ENCODE measurements around the gene GINS2.

GINS2 gene

DNA sequence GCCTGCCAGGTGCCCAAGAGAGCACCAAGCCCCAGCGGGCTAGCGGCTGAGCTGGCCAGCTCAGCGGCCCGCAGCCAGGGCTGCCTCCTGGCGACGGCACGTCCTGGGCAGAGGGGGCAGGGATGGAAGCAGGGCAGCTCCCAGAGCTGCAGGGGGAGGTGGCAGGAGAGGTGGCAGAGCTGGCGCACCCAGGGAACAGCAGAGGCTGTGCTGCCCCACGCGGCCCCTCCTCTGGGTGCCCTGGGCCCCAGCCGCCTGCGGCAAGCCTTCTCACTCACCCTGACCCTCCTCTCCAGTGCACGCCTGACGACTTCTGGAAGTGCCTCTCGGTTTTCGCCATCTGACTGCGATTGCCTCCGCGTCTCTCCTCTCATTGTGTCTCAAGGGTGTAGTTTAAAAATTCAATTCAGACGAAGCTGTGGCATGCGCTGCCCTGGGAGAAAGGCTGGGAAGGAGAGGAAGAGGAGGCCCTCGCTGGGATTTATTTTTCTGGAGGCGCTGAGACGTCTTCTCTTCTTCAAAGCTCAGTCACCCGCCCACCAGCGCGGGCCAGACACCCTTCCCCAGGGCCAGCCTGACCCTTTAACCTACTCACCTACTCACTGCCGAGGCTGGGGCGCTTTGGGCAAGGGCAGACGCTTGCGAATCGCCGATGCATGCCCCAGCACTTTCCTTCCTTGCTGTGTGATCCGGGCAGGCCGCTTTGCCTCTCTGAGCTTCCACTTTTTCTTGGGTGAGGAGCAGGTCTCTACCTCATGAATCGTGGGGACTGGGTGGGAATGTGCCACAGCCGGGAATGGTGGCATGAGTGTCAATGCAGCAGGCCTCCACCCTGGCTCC is 50.7 kb downstream of the GINS2 start:
- peak; percentile 59 for DNase-seq

DNA sequence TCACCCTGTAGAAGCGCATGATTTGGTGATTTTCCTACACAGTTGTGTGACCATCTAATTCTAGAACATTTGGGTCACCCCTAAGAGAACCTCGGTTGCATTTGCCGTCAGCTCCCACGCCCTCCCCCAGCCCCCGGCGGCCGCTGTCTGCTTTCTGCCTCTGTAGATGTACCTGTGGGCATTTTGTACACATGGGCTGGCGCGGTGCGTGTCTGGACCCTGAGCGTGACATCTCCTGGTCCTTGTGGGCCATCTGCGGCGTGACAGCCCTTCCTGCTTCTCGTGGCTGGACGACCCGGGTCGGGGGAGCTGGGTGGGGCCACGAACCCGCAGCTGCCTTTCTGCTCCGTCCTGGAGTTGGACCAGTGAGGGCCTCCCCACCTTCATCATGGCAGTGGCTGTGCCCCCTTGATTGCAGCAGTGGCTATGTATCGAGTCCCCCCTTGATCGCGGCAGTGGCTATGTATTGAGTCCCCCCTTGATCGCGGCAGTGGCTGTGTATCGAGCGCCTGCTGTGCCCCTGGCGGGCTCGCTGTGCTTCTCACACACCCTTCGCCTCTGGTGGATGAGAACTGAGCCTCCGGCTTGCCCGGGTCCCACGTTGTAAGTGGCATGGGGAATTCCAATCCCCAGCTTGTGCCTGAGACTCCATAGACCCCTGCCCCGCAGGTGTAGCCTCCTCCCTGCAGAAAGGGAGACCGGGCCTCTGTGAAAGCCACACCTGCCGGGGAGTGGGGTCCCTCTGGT is 51.5 kb downstream of the GINS2 start:
- no peak for DNase-seq

DNA sequence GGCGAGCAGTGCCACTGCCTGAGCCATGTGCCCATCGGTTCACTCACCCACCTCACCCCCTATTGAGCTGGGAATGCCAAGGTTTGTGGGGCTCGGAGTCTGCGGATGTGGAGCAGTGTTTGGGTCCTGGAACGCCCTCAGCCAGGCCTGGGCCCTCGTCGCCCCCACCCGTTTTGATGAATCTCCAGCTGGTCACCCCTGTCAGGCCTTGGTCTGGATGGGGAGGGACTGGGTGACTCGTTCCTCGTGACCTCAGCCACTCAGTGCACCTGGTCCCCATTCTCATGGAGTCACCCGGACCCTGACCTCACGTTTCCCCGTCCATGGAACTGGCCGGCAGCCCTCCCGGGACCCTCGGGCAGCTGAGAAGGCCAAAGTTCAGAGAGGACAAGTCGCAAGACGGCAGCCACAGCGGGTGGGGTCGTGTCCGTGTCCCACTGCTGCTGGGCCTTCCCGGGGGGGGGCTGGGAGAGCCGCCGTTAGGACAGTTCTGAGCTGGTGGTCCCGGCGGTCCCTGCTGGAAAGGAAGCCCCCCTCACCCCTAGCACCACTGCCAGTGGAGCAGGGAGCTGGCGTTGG is 52.4 kb downstream of the GINS2 start:
- DNase-seq = no peak

DNA sequence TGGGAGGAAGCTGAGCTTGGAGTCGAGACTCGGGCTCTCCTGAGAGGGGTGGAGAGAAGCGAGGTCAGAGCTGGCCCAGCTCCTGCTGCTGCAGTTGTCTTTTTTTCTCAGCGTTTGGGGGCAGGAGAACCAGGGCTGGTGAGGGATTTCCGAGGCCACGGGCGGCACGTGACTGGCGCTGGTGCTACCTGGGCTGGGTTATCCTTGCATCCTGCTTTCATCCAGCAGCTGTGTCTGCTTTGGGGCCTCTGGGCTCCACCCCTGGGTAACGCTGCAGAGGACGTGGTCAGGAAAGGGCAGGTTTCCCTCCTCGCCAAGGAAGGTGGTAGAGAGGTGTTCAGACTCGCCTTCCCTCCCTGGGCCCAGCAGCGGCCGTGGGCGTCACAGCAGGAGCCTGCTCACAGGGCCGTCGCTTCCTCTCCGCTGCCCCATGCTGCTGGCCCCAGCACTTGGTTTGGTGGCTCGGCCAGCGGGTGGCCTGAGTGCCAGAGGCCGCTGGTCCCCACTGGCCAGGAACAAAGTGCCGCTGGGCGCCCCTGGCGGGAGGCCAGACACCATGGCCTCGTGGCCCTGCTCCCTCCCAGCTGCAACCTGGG is 53.1 kb downstream of the GINS2 start:
- DNase-seq = no peak

DNA sequence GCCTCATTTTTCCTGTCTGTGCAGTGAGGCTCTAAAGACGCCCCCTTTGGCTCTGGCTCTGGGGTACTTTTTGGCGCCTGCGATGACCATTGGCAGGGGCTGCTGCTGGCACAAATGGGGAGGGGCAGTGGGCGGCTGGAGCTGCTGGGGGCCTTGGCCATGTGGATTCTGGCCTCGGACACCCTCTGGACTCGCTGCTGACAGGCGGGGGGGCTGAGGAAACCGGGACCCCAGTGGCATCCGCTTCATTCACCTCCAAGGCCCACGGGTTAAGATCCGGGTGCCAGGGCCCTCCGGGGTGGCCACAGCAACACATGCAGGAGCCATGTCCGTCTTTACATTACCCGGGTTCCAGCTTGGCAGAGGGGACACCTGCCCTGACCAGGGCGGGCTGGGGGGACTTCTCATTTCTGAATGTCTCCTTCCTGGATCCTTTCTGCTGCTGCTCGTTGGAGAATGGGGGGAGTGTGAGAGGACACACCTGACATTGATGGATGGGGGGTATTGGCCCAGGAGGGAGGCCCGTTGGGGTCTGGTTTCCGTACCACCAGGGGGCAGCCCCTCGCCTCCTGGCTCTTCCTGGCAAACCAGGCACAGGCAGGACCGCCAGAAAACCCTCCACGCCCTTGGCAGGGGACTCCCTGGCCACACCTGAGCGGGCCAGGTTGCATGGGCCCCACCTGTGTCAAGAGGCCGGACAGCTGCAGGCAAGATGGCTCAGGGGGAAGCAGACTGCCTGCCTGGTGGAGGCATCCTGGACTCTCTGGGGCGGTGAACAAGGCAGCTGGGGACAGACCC is 53.8 kb downstream of the GINS2 start:
- DNase-seq = no peak

DNA sequence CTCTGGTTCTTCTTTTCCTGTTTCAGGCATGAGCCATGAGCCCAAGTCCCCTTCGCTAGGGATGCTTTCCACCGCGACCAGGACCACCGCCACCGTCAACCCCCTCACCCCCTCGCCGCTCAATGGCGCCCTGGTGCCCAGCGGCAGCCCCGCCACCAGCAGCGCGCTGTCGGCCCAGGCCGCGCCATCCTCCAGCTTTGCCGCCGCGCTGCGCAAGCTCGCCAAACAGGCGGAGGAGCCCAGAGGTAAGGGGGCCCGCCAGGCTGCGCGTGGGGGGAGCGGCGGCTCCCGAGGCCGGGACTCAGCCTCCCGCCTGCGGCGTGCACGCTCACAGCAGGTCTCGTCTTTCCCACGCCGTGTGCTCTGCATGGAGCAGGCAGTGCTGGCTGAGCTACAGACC is 54.9 kb downstream of the GINS2 start:
- DNase-seq = no peak

DNA sequence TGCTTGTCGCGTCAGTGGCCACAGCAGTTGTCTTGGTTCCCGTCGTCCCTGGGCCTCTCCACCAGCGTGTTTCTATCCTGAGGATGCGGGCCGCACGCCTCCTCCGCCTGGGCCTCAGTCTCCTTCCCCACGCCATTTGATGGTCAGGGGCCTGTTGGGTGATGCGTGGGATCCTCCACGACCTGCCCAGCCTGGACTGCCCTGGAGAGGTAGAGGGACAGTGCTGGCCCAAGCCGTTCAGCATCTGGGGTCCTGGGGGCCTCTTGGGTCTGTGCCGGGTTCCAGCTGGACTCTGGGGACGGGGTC is 55.4 kb downstream of the GINS2 start:
- no peak for DNase-seq

DNA sequence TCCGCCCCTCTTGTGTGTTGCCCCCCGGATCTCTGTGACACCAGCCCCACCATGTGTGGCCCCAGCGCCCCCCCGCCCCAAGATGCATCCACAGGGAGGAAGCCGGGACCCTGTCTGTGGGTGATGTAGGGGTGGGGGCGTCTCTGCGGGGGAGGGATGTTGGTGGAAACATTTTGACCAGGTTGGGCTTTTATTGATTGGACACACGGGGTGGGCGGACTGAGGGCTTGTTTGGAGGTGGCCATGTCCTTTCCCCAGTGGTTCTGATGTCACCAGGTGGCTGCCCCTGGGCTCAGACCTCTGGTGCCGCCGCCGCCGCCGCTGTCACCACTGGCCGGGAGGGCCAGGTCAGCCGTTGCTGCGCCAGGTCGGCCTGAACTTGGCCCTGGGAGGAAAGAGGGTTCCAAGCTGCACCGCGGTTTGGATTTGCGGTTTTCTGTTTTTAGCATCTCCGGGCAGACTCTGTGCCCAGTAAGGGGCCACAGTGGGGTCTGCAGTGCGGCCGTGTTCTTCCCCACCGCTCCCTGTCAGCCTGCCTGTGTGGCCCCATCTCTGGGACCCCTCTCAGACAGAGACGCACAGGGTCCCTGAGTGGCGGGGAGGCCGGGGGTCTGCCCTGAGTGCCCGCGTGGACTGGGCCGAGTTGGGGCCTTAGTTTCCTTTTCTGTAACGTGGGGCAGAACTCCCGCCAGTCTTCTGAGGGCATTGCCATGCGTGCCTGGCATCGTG is 55.9 kb downstream of the GINS2 start:
- DNase-seq = no peak

DNA sequence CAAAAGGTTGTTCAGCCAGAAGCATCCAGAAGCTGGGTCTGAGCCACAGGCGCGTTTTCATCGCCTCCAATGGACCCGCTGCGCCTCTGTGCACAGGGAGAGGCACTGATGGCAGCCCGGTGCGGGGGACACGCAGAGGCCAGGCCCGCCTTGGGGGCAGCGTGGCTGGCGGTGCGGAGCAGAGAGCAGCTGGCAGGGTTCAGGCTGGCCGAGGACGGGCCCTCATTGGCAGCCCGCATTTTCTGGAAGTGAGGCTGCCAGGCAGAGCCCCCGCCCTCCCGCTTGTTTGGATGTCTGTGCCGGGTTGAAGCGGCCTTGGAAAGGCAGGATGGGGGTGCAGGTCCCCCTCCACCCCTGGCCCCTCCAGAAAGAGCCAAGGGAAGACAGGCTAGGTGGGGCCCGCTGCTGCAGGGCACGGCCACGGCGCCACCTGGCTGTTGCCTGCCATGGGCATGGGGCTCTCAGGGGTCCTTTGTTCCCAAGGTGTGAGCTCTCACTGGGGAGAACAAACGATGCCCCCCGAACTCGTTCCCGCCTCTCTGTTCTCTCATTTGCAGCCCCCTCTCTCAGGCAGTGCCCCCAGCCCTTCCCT is 56.9 kb downstream of the GINS2 start:
- DNase-seq = no peak

DNA sequence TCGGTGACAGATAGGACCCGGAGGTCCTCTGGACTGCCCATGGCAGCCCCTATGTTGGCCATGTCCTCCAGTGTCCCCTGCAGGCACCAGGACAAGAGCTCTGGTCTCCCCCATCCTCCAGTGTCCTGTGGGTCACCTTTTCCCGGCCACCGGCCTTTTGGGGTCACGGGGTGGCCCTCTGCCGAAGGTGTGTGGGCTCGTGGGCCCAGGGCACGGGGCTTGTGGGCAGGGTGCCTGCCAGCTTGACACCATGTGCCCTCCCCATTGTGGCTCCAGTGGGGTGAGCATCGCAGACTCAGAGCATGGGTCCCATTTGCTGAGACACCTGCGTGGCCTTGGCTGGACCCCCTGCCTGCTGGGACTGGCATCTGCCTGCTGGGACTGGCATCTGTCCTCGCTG is 57.5 kb downstream of the GINS2 start:
- DNase-seq = no peak

DNA sequence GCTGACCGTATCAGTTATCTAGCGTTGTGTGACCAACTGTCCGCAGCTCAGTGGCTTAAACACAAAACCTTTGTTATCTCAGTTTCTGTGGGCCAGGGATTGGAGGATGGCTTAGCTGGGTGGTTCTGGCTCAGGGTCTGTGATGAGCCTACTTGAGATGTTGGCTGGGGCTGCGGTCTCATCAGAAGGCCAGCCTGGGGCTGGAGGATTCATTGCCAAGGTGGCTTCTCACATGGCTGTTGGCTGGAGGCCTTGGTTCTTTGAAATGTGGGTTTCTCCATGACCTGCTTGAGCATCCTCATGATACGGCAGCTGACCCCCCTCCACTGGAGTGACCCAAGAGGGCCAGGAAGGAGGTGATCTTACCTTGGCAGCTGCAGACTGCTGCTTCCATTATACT is 58.9 kb downstream of the GINS2 start:
- DNase-seq = no peak

DNA sequence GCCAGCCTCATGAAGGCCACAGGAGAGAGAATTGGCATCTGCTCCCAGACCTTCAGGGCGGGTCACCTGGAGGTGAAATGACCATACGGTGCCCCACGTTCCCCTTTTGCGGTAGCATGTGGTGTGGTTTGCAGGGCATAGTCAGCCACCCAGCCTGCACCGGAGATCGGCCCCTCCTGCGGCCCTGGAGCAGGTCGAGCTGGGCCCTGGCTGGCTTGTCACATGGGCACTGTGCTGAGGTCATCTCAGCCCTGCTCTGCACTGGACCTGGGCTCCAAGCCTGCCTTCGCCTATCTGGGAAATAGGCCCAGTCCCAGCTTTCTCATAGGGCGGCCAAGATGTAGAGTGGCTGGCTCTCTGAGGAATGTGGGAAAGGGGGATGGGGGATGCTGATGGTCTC is 59.4 kb downstream of the GINS2 start:
- DNase-seq = no peak

DNA sequence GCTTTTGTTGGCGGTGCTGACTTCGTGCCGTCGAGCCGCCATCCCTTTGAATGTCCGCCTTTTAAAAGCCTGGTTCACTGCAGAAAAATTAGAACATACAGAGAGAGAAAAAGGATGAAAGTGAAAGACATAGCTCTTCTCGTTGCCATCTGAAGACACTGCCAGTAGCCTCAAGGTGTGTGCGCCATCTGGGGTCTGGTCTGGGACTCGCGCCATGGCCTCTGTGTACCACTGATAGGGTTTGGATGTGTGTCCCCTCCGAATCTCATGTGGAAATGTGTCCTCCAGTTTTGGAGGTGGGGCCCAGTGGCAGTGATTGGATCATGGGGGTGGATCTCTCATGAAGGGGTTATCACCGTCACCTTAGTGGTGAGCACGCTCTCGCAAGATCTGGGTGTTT is 60.1 kb downstream of the GINS2 start:
- DNase-seq = no peak

DNA sequence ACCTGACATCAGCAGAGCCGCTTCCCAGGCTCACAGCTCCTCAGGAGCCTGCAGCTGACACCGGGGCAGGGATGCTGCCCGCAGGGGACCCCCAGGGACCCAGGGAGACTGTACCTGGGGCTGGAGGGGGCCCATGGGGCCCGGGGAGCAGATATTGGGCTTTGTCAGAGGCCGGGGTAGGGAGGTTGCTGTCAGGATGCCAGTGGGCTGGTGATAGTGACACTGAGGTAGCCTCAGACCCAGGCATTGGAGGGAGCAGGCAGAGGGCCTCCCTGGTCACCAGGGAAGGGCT is 60.5 kb downstream of the GINS2 start:
- no peak for DNase-seq

DNA sequence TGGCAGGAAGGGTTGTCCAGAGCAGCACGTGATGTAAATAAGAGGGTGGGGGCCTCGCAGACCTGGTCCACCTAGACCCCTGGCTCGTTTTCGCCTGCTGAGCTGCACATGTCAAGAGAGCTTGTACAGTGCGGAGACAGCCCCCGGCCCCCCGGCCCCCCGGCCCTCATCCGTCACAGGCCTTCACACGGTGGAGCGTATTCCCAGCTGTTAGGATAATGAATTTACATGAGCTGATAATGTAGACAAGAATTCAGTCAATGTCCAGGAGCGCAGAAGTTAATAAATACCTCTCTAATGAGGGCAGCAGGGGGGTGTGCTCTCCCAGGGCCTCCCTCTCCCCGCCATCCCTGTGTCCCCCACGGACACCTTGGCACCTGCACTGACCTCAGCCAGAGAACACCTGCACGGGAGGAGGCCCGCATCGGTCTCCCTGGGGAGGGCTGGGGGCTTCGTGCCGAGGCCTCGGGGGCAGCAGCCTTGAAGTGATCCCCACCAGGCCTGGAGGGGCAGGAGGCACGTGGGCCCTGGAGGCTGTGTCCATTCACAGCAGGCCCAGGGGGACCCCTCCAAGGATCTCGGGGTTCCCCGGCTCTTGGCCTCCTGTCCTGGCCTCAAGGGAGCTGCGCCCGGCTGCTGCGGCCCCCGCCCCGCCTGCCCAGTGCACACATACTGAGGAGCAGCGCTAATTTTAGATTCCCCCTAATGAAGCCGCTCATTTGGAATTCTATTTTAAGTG is 61.1 kb downstream of the GINS2 start:
- DNase-seq = no peak

DNA sequence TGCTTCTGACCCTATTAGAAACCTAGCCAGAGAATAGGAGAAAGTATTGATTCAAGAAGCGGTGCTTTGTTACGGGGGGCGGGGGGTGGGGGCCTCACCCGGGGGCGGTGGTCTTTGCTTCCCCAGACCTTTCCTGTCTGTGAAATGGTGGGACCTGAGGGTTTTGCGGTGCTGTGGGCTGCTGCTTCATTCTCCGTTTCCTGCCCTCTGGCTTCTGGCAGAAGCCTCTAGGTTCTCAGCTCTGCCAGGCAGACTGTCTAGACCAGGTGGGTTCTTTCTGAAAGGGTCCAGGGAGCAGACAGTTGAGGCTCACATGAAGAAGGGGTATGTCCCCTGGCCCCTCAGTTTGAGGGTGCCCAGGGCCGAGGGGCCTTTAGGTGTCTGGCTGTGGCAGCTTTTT is 61.7 kb downstream of the GINS2 start:
- no peak for DNase-seq
